Measurements from ENCODE around the gene TCF15.

The TCF15 gene

DNA sequence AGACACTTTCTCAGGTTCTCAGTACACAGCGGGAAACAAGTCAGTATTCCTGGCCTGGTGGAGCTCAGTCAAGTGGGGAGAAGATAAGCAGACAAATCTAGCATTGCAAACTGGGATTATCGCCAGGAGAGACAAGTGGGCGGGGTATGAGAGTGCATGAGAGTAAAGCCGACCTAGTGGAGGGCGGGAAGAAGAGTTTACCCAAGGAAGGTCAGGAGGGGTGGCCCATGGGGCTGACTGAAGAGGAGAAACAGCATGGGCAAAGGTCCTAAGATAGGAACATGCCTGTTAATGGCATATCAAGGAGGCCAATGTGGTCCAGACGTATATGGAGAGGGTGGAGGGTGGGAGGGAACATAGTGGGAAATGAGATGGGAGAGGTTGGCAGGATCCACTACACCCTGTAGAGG lies 54.1 kb downstream of the TCF15 start:
- ATAC-seq, result peak; percentile 59
- TF ChIP-seq, protein P1, sequence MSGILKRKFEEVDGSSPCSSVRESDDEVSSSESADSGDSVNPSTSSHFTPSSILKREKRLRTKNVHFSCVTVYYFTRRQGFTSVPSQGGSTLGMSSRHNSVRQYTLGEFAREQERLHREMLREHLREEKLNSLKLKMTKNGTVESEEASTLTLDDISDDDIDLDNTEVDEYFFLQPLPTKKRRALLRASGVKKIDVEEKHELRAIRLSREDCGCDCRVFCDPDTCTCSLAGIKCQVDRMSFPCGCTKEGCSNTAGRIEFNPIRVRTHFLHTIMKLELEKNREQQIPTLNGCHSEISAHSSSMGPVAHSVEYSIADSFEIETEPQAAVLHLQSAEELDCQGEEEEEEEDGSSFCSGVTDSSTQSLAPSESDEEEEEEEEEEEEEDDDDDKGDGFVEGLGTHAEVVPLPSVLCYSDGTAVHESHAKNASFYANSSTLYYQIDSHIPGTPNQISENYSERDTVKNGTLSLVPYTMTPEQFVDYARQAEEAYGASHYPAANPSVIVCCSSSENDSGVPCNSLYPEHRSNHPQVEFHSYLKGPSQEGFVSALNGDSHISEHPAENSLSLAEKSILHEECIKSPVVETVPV (CRISPR knock-in tag; IDR thresholded peaks at IDR 0.05), result no peak
- no peak for TF ChIP-seq OSR1 (CRISPR knock-in tag; IDR thresholded peaks at IDR 0.05)
- TF ChIP-seq SNAI2 (CRISPR knock-in tag; IDR thresholded peaks at IDR 0.05), result no peak
- no peak for TF ChIP-seq ISL1 (CRISPR knock-in tag; IDR thresholded peaks at IDR 0.05)
- TF ChIP-seq, protein P2, sequence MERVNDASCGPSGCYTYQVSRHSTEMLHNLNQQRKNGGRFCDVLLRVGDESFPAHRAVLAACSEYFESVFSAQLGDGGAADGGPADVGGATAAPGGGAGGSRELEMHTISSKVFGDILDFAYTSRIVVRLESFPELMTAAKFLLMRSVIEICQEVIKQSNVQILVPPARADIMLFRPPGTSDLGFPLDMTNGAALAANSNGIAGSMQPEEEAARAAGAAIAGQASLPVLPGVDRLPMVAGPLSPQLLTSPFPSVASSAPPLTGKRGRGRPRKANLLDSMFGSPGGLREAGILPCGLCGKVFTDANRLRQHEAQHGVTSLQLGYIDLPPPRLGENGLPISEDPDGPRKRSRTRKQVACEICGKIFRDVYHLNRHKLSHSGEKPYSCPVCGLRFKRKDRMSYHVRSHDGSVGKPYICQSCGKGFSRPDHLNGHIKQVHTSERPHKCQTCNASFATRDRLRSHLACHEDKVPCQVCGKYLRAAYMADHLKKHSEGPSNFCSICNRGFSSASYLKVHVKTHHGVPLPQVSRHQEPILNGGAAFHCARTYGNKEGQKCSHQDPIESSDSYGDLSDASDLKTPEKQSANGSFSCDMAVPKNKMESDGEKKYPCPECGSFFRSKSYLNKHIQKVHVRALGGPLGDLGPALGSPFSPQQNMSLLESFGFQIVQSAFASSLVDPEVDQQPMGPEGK (CRISPR knock-in tag; IDR thresholded peaks at IDR 0.05; ENCODE audit: borderline replicate concordance), result no peak
- TF ChIP-seq ZC3H10 (CRISPR knock-in tag; IDR thresholded peaks at IDR 0.05), result no peak
- TF ChIP-seq ZNF565 (CRISPR knock-in tag; conservative IDR thresholded peaks at IDR 0.05; ENCODE audit: low read depth), result no peak

All from SK-N-SH treated with all-trans-retinoic acid at 6 μM for 48 hours (cell line).